ENCODE data around the gene SND1.

The SND1 gene

DNA sequence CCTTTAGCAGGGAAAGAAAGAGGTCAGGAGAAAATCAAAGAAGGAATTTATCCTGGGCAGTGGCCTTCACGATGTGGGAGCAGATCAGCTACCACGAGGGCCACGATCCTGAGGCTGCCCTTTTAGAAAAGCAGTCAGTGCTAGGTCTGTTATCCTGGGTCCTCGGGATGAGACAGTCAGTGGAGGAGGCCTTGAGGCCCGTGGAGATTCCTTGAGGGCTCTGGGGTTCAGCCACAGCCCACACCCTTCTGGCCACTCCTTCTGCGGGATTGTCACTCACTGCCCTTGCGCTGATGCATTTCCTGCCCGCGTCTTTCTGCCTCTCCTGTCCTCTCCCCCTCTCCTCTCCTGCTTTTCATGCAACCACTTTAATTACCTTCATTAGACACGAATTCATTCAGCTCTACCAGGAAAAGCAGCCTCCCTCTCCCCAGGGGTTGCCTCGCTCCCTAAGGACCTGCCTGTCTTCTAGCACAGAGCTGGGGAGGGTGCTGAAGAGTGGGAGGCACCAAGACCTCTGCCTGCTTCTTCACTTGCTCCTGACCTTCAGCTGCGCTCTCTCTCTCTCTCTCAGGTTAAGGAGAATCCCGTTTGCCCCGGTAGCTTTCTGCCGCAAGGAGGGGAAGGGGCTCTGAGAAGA, 421.8 kb downstream of the SND1 start (continued):
- TF ChIP-seq, protein P1, sequence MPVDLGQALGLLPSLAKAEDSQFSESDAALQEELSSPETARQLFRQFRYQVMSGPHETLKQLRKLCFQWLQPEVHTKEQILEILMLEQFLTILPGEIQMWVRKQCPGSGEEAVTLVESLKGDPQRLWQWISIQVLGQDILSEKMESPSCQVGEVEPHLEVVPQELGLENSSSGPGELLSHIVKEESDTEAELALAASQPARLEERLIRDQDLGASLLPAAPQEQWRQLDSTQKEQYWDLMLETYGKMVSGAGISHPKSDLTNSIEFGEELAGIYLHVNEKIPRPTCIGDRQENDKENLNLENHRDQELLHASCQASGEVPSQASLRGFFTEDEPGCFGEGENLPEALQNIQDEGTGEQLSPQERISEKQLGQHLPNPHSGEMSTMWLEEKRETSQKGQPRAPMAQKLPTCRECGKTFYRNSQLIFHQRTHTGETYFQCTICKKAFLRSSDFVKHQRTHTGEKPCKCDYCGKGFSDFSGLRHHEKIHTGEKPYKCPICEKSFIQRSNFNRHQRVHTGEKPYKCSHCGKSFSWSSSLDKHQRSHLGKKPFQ (tag by site-specific recombination; IDR thresholded peaks at IDR 0.05): no peak

DNA sequence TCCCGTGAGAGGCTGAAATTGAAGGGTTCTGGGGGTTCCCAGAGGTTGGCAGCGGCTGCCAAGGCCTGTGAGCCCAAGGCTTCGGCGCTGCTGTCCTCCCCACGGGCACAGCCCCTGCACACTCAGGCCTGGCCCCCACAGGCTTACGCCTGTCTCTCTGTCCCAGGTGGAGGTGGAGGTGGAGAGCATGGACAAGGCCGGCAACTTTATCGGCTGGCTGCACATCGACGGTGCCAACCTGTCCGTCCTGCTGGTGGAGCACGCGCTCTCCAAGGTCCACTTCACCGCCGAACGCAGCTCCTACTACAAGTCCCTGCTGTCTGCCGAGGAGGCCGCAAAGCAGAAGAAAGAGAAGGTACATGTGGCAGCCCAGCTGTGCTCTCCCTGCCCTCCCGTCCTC, 422.3 kb downstream of the SND1 start:
- TF ChIP-seq ZFHX2 (tag by site-specific recombination; conservative IDR thresholded peaks at IDR 0.05): no peak
- no peak for TF ChIP-seq MZF1 (tag by site-specific recombination; IDR thresholded peaks at IDR 0.05; ENCODE audit: borderline replicate concordance)
- TF ChIP-seq HOXC10 (CRISPR knock-in tag; IDR thresholded peaks at IDR 0.05): no peak
- no peak for TF ChIP-seq ZNF184 (tag by site-specific recombination; IDR thresholded peaks at IDR 0.05)
- TF ChIP-seq, protein P2, sequence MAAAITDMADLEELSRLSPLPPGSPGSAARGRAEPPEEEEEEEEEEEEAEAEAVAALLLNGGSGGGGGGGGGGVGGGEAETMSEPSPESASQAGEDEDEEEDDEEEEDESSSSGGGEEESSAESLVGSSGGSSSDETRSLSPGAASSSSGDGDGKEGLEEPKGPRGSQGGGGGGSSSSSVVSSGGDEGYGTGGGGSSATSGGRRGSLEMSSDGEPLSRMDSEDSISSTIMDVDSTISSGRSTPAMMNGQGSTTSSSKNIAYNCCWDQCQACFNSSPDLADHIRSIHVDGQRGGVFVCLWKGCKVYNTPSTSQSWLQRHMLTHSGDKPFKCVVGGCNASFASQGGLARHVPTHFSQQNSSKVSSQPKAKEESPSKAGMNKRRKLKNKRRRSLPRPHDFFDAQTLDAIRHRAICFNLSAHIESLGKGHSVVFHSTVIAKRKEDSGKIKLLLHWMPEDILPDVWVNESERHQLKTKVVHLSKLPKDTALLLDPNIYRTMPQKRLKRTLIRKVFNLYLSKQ (tag by site-specific recombination; IDR thresholded peaks at IDR 0.05; ENCODE audit: borderline replicate concordance): no peak
- TF ChIP-seq, protein P3, sequence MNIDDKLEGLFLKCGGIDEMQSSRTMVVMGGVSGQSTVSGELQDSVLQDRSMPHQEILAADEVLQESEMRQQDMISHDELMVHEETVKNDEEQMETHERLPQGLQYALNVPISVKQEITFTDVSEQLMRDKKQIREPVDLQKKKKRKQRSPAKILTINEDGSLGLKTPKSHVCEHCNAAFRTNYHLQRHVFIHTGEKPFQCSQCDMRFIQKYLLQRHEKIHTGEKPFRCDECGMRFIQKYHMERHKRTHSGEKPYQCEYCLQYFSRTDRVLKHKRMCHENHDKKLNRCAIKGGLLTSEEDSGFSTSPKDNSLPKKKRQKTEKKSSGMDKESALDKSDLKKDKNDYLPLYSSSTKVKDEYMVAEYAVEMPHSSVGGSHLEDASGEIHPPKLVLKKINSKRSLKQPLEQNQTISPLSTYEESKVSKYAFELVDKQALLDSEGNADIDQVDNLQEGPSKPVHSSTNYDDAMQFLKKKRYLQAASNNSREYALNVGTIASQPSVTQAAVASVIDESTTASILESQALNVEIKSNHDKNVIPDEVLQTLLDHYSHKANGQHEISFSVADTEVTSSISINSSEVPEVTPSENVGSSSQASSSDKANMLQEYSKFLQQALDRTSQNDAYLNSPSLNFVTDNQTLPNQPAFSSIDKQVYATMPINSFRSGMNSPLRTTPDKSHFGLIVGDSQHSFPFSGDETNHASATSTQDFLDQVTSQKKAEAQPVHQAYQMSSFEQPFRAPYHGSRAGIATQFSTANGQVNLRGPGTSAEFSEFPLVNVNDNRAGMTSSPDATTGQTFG (tag by site-specific recombination; IDR thresholded peaks at IDR 0.05; ENCODE audit: borderline replicate concordance): no peak
- TF ChIP-seq ZNF416 (tag by site-specific recombination; IDR thresholded peaks at IDR 0.05): no peak
- TF ChIP-seq SALL2 (tag by site-specific recombination; IDR thresholded peaks at IDR 0.05; ENCODE audit: borderline replicate concordance): no peak
- TF ChIP-seq ZNF529 (tag by site-specific recombination; IDR thresholded peaks at IDR 0.05; ENCODE audit: insufficient replicate concordance): no peak
- TF ChIP-seq ZFP37 (tag by site-specific recombination; IDR thresholded peaks at IDR 0.05): no peak
- TF ChIP-seq, protein P4, sequence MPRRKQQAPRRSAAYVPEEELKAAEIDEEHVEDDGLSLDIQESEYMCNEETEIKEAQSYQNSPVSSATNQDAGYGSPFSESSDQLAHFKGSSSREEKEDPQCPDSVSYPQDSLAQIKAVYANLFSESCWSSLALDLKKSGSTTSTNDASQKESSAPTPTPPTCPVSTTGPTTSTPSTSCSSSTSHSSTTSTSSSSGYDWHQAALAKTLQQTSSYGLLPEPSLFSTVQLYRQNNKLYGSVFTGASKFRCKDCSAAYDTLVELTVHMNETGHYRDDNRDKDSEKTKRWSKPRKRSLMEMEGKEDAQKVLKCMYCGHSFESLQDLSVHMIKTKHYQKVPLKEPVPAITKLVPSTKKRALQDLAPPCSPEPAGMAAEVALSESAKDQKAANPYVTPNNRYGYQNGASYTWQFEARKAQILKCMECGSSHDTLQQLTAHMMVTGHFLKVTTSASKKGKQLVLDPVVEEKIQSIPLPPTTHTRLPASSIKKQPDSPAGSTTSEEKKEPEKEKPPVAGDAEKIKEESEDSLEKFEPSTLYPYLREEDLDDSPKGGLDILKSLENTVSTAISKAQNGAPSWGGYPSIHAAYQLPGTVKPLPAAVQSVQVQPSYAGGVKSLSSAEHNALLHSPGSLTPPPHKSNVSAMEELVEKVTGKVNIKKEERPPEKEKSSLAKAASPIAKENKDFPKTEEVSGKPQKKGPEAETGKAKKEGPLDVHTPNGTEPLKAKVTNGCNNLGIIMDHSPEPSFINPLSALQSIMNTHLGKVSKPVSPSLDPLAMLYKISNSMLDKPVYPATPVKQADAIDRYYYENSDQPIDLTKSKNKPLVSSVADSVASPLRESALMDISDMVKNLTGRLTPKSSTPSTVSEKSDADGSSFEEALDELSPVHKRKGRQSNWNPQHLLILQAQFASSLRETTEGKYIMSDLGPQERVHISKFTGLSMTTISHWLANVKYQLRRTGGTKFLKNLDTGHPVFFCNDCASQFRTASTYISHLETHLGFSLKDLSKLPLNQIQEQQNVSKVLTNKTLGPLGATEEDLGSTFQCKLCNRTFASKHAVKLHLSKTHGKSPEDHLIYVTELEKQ (tag by site-specific recombination; IDR thresholded peaks at IDR 0.05; ENCODE audit: borderline replicate concordance): no peak
- TF ChIP-seq, protein P5, sequence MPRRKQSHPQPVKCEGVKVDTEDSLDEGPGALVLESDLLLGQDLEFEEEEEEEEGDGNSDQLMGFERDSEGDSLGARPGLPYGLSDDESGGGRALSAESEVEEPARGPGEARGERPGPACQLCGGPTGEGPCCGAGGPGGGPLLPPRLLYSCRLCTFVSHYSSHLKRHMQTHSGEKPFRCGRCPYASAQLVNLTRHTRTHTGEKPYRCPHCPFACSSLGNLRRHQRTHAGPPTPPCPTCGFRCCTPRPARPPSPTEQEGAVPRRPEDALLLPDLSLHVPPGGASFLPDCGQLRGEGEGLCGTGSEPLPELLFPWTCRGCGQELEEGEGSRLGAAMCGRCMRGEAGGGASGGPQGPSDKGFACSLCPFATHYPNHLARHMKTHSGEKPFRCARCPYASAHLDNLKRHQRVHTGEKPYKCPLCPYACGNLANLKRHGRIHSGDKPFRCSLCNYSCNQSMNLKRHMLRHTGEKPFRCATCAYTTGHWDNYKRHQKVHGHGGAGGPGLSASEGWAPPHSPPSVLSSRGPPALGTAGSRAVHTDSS (tag by site-specific recombination; IDR thresholded peaks at IDR 0.05): no peak
- TF ChIP-seq YY1 (tag by site-specific recombination; IDR thresholded peaks at IDR 0.05): no peak
- TF ChIP-seq ZEB2 (tag by site-specific recombination; IDR thresholded peaks at IDR 0.05): no peak
- TF ChIP-seq PRDM1 (tag by site-specific recombination; IDR thresholded peaks at IDR 0.05): no peak
- TF ChIP-seq ZNF121 (tag by site-specific recombination; IDR thresholded peaks at IDR 0.05): no peak
- Histone ChIP-seq H3K4me3 (ENCODE audit: low read depth, low read length) (no peak overlapping the region), H3K36me3 (ENCODE audit: control insufficient read depth in 2 of 2, insufficient read depth in 1 of 2, low read length in 2 of 2) (peaks cover 0 to 16% of the 10 kb centered on the region in 2 experiments; a peak in 1 of 3 replicates), H3K4me1 (ENCODE audit: control insufficient read depth, insufficient read depth, low read length) (no peaks in the 10 kb centered on the region), H3K27ac (ENCODE audit: extremely low read depth, low read depth, low read length) (no peak overlapping the region), H3K9me3 (ENCODE audit: control insufficient read depth, insufficient read depth, low read depth, low read length) (no peaks in the 10 kb centered on the region)
- POLR2A ChIA-PET: no interaction called here
- CTCF ChIA-PET: no interaction called here
